Measurements from ENCODE around the gene ARHGEF26. TPM values are rescaled to one million over a fixed set of nuclear protein-coding genes. Genes with fewer than 3 reads are reported as not detected.

Gene ARHGEF26
- polyA plus RNA-seq, 1 experiment: 0.05 TPM

- no peak for DNase-seq (ENCODE audit: low read depth)
- H3K27me3 ChIP-seq (ENCODE audit: control insufficient read depth, insufficient read depth, low read length): no peaks in the 10 kb centered on the region
- POLR2A ChIA-PET: no interaction called here
- H3K4me3 ChIP-seq (ENCODE audit: low read depth, low read length): no peak overlapping the region
- H3K36me3 ChIP-seq (ENCODE audit: control insufficient read depth, insufficient read depth, low read length): no peaks in the 10 kb centered on the region
- TF ChIP-seq CTCF (IDR thresholded peaks at IDR 0.05; ENCODE audit: insufficient read depth, low read depth, low read length): no peak
- CTCF ChIA-PET: interaction anchor here (0.6 kb wide), 1 partner anchor 356 kb away, joined by 3 read pairs; no protein-coding TSS in a partner anchor
These were observed 93.1 kb downstream of the ARHGEF26 start for GRCh38 chr3:154214306-154214705.

- no peak for TF ChIP-seq CTCF (IDR thresholded peaks at IDR 0.05; ENCODE audit: insufficient read depth, low read depth, low read length)
- CTCF ChIA-PET: no interaction called here
- DNase-seq (ENCODE audit: low read depth): no peak
- POLR2A ChIA-PET: no interaction called here
- no peak overlapping the region for H3K4me3 ChIP-seq (ENCODE audit: low read depth, low read length)
- no peaks in the 10 kb centered on the region for H3K36me3 ChIP-seq (ENCODE audit: control insufficient read depth, insufficient read depth, low read length)
- no peaks in the 10 kb centered on the region for H3K27me3 ChIP-seq (ENCODE audit: control insufficient read depth, insufficient read depth, low read length)
These were observed 96.5 kb downstream of the ARHGEF26 start for GRCh38 chr3:154217671-154218070.

GRCh38 chr3:154218728-154219127 is 97.5 kb downstream of the ARHGEF26 start:
- TF ChIP-seq CTCF (IDR thresholded peaks at IDR 0.05; ENCODE audit: insufficient read depth, low read depth, low read length): no peak
- Histone ChIP-seq H3K4me3 (ENCODE audit: low read depth, low read length) (no peak overlapping the region), H3K36me3 (ENCODE audit: control insufficient read depth, insufficient read depth, low read length) (no peaks in the 10 kb centered on the region), H3K27me3 (ENCODE audit: control insufficient read depth, insufficient read depth, low read length) (no peaks in the 10 kb centered on the region)
- ChIA-PET POLR2A (no interaction called here), CTCF (no interaction called here)
- no peak for DNase-seq (ENCODE audit: low read depth)

- CTCF ChIA-PET: no interaction called here
These were observed 99.3 kb downstream of the ARHGEF26 start for GRCh38 chr3:154220462-154220861.

GRCh38 chr3:154223519-154223918 is 102.3 kb downstream of the ARHGEF26 start:
- CTCF ChIA-PET: no interaction called here
- no peaks in the 10 kb centered on the region for H3K27me3 ChIP-seq (ENCODE audit: control insufficient read depth, insufficient read depth, low read length)
- no peak overlapping the region for H3K4me3 ChIP-seq (ENCODE audit: low read depth, low read length)
- TF ChIP-seq CTCF (IDR thresholded peaks at IDR 0.05; ENCODE audit: insufficient read depth, low read depth, low read length): no peak
- POLR2A ChIA-PET: no interaction called here
- no peaks in the 10 kb centered on the region for H3K36me3 ChIP-seq (ENCODE audit: control insufficient read depth, insufficient read depth, low read length)
- no peak for DNase-seq (ENCODE audit: low read depth)

More at GRCh38 chr3:154220462-154220861, 99.3 kb downstream of the ARHGEF26 start:
- Histone ChIP-seq H3K36me3 (ENCODE audit: control insufficient read depth, insufficient read depth, low read length) (no peaks in the 10 kb centered on the region), H3K4me3 (ENCODE audit: low read depth, low read length) (no peak overlapping the region), H3K27me3 (ENCODE audit: control insufficient read depth, insufficient read depth, low read length) (no peaks in the 10 kb centered on the region)
- TF ChIP-seq CTCF (IDR thresholded peaks at IDR 0.05; ENCODE audit: insufficient read depth, low read depth, low read length): no peak
- POLR2A ChIA-PET: no interaction called here
- DNase-seq (ENCODE audit: low read depth): no peak

Measured in BJ (cell line).